GM18517 (cell line): ENCODE data around the gene SCG2.
"Not testable (repeated sequence)": the region's sequence is repeated elsewhere in the genome, so short reads cannot be mapped to it uniquely, and the experiment has no call there.

ENCODE experiments used
- ATAC-seq: cut with Tn5 transposase; IDR thresholded peaks from one replicate; pipeline ENCODE4 v1.9.1; 2021; ENCODE audit warnings: mild to moderate bottlenecking, moderate library complexity; ENCODE audit not compliant: unreplicated experiment

The SCG2 gene

GRCh38 chr2:223613017-223613950 lies 11.1 kb upstream of the SCG2 start:
- no peak for ATAC-seq

GRCh38 chr2:223612501-223612900 lies 10.3 kb upstream of the SCG2 start:
- no peak for ATAC-seq

- no peak for ATAC-seq
These were observed 8.9 kb upstream of the SCG2 start for GRCh38 chr2:223611061-223611460.

- no peak for ATAC-seq
These were observed 5.3 kb upstream of the SCG2 start for GRCh38 chr2:223607476-223607875.

GRCh38 chr2:223606946-223607345 lies 4.8 kb upstream of the SCG2 start:
- ATAC-seq: no peak

- ATAC-seq: no peak
These were observed 2.1 kb upstream of the SCG2 start for GRCh38 chr2:223604231-223604630.

- ATAC-seq: no peak
These were observed 811 bp upstream of the SCG2 start for GRCh38 chr2:223602972-223603371.

GRCh38 chr2:223601018-223601417 lies 1.1 kb downstream of the SCG2 start:
- no peak for ATAC-seq

GRCh38 chr2:223599640-223600380 lies 2.4 kb downstream of the SCG2 start:
- no peak for ATAC-seq

- ATAC-seq: no peak
These were observed 3.0 kb downstream of the SCG2 start for GRCh38 chr2:223598994-223599639.

GRCh38 chr2:223597076-223597475 lies 5.1 kb downstream of the SCG2 start:
- no peak for ATAC-seq

GRCh38 chr2:223596208-223596607 lies 6.0 kb downstream of the SCG2 start:
- ATAC-seq: no peak

GRCh38 chr2:223594831-223595230 lies 7.3 kb downstream of the SCG2 start:
- ATAC-seq: no peak

GRCh38 chr2:223594259-223594658 lies 7.9 kb downstream of the SCG2 start:
- no peak for ATAC-seq

GRCh38 chr2:223592689-223593088 lies 9.5 kb downstream of the SCG2 start:
- not testable (repeated sequence) for ATAC-seq

- no peak for ATAC-seq
These were observed 10.6 kb downstream of the SCG2 start for GRCh38 chr2:223591596-223591995.

GRCh38 chr2:223590964-223591363 lies 11.2 kb downstream of the SCG2 start:
- no peak for ATAC-seq

GRCh38 chr2:223589901-223590300 lies 12.3 kb downstream of the SCG2 start:
- ATAC-seq: no peak

GRCh38 chr2:223588251-223588650 lies 13.9 kb downstream of the SCG2 start:
- ATAC-seq: no peak

GRCh38 chr2:223587301-223587700 lies 14.9 kb downstream of the SCG2 start:
- no peak for ATAC-seq

- no peak for ATAC-seq
These were observed 15.9 kb downstream of the SCG2 start for GRCh38 chr2:223586261-223586660.

- ATAC-seq: no peak
These were observed 16.5 kb downstream of the SCG2 start for GRCh38 chr2:223585666-223586065.
